Activated T-cell treated with anti-CD3 and anti-CD28 coated beads for 4 hours (primary cell): ENCODE results near the gene U2AF2.

Experiments
- DNase-seq: peaks from one replicate; pipeline ENCODE4 v3.0.0-alpha.2; 2020

Gene U2AF2

DNA sequence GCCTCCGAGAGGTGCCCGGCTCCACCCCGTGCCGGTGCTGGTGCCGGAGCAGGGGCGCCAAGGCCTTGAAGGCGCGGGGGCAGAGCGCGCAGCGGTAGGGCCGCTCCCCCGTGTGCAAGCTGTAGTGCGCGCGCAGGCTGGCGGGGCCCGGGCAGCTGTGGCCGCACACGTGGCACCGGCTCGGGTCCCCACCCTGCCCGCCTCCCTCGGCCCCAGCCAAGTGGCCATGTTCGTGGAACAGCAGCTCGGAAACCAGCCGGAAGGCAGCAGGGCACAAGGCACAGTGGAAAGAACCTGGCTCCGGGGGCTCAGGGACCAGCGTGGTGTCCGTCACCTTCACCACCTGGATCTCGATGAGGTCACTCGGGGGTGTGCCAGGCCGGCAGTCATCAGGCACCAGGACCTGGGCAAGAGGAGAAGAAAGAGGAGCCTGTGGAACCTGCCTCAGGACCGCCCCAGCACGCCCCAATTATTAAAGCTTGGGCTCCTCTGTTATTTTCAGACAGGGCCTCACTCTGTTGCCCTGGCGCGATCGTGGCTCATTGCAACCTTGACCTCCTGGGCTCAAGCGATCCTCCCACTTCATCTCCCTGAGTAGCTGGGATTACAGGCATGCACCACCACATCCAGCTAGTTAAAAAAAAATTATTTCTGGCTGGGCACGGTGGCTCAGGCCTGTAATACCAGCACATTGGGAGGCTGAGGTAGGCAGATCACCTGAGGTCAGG, 32.4 kb upstream of the U2AF2 start:
- no peak for DNase-seq

DNA sequence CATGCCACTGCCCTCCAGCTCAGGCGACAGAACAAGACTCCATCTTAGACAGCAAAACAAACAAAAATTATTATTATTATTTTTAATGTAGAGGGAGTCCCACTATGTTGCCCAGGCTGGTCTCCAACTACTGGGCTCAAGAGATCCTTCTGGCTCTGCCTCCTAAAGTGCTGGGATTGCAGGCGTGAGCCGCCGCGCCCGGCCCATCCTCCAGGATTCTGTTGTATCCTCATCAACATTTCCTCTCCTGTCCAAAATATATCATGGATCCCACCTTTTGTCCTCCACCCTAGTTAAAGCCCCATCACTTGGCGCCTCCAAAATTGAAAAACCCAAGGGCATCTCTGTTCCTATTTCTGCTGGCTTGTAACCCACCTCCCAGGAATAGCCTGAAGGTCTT, 31.7 kb upstream of the U2AF2 start:
- no peak for DNase-seq

DNA sequence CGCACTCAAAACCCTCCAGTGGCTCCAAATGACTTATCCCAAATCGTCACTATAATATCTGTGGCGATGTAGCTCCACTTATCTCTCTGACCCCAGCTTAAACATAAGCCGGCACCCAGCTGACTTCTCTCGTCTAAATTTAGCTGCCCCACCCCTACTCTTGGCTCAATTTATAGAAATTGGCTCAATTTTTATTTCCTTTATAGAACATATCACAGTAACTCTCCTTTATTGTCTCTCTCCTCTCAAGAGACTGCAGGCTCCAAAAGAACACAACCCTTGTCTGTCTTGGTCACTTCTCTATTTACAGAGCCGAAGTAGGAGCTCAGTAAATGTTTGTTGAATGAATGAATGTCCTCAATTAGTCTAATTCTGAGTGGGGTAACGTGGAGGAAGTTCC, 31.3 kb upstream of the U2AF2 start:
- no peak for DNase-seq

DNA sequence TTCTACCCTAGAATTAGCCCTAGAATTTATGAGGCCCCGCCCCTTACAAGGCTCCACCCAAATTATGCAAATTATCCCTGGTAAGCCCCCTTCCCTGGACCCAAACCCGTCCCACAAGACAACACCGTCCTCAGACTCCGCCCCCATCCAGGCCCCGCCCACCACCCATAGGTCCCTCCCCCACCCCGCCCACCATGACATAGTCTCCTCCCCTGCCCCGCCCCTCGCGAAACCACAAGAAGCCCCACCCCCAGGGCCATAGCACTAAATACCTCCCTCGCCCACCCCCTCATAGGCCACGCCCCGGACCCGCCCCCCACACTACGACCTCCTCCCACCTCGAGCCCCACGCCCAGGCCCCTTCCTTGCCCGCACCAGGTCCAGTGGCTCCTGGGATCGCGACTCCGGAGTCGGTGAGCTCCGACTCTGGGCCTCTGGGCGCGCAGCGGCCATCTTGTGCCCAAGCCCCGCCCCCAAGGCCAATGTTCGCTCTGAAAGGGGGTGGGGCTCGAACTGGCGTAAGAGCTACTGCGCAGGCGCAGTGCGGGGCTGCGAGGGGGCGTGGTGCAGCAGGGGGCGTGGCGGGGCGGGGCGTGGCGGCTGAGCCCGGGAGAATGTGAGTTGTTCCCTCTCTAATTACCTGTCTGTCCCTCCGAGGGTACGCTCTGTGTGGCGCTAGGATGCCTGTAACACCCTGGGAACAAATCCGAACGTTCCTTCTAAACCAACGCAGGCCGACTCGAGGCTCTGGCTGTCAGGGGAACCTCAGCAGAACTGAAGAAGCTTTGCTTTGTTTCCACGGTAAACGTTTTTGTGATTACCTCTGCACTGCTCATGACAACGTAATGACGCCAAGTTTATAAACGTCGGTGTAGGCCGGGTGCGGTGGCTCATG, 30.5 kb upstream of the U2AF2 start, which contains the start of gene ZNF784:
Gene ZNF784 (minus strand): TSS at position 458 of the 895 bp plus-strand sequence. CDS start 5 bp downstream, at position 453.
- DNase-seq, result peak; percentile 91

DNA sequence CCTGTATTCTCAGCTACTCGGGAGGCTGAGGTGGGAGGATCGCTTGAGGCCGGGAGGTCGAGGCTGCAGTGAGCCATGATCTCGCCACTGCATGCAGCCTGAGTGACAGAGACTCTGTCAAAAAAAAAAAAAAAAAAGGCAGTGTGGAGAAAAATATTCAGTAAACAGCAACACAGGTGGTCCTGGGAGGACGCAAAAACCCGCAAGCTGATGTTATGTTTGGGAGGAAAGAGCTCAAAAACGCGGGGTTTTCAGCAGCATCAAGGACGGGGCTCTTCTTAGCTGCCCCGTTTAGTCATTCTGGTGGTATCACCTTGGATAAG, 29.9 kb upstream of the U2AF2 start:
- DNase-seq, result no peak

DNA sequence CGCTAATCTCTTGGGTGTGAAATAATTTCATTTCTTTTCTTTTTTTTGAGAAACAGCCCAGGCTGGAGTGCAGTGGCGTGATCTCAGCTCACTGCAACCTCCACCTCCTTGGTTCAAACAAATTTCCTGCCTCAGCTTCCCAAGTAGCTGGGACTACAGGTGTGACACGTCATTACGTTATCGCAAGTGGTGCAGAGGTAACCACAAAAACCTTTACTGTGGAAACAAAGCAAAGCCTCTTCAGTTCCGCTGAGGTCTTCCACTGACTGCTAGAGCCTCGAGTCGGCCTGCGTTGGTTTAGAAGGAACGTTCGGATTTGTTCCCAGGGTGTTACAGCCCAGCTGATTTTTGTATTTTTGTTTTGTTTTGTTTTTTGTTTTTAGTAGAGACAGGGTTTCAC, 28.5 kb upstream of the U2AF2 start:
- peak; percentile 50 for DNase-seq

DNA sequence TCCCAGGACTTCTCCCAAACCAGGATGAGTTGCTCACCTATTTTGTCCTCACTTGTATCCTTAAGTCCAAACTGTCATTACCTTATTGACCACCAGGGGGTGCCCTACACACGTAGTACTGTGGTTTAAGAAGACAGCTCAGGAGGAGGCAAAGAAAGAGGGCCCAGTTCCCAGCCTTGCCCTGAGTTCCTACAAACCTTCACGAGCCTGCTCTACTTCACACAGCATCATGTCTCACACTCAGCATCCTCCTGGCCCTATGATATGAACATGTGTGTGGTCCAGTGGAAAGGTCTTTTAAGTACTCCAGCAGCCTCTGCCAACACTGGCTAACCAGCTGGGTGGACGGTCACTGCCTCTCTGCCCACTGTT, 22.4 kb upstream of the U2AF2 start:
- peak; percentile 92 for DNase-seq

DNA sequence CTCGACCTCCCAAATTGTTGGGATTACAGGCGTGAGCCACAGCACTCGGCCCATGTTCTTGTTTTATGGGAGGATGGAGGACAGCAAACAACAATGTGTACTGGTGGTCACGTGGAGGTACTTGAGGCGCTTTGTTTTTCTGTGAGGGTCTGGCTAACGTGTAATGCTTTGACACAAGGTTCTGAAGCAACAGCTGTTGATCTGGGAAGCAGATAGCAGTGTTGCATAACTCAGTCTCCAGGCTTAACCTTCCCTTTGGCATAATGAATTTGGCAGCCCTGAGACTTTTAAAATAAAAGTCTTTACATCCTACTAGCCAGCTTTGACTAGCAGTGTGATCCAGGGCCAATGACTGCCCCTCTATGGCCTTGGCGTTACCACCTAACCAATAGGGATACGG, 21.0 kb upstream of the U2AF2 start:
- DNase-seq, result no peak

DNA sequence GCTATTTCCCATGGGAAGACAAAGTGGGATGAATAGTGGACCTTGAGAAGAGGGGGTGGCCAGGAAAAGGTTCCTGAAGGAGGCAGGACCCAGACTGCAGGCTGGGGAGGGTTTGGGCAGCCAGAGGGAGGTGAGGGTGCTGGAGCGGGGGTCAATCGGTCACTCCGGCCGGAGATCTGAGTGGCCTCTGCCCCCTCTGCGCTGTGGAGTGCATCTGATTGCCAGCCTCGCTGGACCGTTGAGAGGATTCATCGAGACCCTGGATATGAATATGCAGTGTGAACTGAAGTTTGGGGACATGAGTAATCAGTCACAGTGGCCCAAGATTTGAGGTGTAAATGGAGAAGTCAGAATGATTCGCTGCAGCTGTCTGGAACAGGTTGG, 19.5 kb upstream of the U2AF2 start:
- DNase-seq, result no peak

DNA sequence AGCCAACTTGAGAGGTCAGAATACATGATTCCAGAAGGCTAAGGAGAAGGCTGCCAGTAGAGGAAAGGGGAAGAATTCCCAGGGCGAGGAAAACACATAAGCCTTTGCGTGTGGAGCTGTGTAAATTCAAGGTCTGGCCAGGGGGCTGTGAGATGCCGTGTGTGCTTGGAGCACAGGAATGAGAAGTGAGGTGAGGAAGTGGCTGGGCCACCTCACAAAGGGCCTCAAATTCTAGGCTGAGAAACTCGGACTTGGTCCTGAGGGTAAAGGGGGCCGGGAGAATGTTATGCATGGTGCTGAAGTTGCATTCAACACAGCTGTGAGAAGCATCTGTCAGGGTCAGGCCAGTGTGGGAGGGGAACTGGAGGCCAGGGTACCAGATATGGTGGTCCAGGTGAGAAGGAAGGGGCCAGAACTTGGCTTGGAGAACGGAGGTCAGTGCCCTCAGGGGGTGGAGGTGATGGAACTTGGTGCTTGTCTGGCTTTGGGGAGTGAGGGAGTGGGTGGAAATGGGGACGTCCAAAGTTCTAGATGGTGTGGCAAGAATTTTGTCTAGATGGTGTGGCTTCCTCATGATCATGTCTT, 18.9 kb upstream of the U2AF2 start:
- DNase-seq, result no peak

DNA sequence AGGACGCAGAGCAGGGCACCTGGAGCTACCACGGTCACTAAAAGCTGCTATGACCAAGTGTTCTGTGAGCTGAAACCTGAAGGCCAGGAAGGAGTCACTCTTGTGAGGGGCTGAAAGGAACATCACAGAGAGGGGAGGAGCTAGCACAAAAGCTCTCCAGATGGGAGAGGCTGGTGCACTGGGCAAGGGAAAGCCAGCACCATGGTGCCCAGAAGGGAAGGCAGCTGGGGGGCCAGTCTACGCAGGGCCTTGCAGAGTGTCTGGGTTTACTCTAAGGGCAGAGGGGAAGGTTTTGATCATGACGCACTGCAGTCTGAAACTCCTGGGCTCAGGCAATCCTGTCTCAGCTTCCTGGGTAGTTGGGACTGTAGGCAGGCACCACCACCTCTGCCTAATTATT, 18.1 kb upstream of the U2AF2 start:
- DNase-seq, result no peak

DNA sequence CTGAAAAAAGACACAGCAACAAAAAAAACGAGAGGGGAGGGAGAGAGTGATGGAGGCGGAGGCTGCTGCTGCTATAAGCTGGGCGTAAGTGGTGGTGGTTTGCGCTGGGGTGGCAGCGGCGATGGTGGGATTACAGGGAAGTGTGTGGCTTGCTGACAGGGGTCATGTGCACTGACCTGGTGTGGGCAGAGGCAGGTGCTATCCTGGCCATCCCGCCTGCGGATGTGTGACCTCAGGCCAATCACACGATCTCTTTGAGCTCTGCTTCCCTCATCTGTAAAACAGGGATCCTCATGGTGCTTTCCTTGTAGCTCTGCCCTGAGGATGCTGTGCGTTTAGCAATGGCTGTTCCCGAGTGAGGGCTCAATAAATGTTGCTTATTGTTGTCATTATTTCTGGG, 17.3 kb upstream of the U2AF2 start:
- no peak for DNase-seq

DNA sequence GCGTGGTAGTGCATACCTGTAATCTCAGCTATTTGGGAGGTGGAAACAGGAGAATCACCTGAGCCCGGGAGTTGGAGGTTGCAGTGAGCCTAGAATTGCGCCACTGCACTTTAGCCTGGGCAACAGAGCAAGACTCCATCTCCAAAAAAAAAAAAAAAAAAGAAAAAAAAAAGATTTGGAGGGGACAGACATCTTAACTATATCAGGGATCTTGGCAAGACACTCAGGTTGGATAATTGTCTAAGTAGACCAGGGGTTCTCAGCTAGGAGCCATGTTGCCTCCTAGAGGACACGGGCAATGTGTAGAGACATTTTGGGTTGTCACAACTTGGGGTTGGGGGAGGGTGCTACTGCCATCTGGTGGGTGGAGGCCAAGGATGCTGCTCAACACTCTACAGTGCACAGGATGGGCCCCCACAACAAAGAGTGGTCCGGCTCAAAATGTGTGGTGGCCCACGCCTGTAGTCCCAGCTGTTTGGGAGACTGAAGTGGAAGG, 15.9 kb upstream of the U2AF2 start:
- DNase-seq, result peak; percentile 43

DNA sequence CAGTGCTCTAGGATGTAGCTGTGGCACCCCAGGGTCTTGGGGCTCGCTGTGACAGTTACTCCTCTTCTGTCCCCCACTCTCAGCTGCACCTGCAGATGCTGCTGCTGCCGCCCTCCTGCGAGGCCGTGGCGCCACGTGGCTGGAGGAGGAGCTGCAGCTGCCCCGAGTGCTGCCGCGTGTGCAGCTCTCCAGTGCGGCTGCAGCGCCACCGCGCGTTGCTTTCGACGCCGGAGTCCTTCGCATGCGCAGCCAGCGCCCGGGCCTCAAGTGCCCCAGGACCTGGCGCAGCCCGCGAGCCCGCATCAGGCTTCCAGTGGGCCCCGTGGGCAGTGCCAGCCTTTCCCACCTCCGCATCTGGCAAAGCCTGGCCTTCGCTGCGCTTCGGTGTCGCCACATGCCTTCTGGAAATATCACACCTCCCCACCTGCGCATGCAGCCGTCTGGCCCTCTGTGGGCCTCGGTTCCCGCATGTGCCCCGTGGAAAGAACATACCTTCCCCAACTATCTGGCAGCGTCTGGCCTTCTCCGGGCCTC, 14.7 kb upstream of the U2AF2 start:
- peak; percentile 44 for DNase-seq

DNA sequence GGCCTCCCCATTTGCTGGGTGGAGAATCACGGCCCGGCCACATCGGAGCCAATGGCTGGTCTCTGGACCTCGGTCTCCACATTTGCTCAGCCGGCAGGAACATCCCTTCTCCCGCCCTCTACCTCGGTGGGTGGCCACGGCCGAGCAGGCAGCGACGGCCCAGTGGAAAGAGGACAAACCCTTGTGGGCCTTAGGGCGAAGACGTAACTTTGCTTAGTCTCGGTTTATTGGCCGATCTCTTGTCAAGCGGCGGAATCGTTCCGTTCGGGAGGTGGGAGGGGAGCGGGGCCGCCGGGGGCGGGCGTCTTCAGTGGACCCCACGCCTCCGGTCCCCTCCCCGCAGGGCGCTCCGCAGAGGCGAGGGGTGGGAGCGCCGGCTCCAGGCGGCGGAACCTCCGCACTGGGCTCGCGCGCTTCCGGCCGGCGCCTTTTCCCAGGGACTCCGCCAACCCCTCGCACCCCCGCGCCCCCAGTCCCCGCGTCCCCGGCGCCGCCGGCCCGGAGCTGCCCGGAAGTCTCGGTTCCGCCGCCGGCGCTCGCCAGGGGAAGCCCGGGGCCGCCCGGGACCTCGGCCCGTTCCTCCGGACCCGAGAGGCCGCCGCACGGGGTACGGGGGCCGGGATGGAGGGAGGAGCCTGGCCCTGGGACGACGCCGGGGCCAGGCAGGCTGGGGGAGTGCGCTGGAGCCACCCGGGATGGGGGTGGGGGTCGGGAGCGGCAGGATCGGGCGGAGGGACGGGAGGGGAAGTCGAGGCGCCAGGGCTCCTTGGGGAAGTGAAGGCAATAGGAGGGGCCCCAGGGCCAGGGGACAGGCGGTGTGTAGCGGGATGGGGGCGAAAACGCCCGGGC, 14.0 kb upstream of the U2AF2 start, which contains the start of gene ZNF580:
Gene ZNF580 (plus strand): TSS at position 426 of the 849 bp plus-strand sequence. CDS start 1,507 bp downstream, outside the sequence.
- DNase-seq, result peak; percentile 44

DNA sequence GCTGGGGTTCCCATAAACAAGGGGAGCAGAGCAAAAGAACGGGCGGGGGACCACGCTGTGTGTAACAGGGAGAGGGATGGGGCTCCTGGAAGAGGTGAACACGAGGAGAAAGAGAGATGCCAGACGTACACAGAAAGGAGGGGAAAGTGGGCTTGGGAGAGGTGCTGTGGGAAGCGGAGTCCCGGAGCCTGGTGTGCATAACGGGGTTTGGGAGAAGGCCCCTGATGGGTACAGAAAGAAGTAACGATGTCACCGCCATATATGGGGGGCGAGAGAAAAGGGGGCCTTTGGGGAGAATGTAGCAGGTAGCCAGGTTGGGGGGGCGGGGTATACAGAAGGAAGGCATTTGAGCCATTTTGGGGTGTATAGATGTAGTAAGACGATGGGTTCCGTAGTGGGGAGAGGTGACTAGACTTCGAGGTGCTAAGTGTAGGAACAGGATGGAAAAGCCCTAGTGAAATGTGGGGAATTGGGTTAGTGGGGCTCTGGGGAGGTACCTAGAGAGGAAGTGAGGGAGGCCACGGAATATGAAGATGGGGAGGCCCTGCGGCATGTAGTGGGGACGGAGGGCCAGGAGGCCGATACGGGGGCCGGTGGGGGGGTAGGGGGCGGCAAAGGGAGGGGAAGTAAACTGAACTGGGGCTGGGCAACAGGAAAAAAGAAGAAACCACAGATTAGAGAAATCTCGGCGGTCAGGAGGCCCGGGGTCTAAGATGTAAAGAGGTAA, 13.2 kb upstream of the U2AF2 start:
- DNase-seq, result no peak

DNA sequence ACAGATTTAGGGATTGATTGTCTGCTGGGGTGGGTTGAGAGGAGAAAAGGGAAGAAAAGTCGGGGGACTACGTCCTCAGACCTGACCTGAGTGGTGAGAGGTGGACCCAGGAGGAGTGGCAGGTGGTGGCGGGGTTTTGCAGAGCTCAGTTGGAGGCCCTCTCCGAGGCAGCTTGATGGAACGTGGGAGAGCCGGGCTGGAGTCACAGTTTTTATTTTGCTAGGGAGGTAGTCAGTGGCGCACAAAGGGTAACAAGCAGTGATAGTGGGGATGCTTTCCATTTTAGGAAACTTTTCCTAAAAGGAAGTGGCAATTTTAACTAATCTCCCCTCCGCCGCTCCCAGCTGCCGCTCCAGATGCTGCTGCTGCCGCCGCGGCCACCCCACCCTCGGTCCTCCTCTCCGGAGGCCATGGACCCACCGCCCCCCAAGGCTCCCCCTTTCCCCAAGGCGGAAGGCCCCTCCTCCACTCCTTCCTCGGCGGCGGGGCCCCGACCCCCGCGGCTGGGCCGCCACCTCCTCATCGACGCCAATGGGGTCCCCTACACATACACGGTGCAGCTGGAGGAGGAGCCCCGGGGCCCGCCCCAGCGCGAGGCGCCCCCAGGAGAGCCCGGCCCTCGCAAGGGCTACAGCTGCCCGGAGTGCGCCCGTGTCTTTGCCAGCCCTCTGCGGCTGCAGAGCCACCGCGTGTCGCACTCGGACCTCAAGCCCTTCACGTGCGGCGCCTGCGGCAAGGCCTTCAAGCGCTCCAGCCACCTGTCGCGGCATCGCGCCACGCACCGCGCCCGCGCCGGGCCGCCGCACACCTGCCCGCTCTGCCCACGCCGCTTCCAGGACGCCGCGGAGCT, 12.5 kb upstream of the U2AF2 start:
- no peak for DNase-seq

DNA sequence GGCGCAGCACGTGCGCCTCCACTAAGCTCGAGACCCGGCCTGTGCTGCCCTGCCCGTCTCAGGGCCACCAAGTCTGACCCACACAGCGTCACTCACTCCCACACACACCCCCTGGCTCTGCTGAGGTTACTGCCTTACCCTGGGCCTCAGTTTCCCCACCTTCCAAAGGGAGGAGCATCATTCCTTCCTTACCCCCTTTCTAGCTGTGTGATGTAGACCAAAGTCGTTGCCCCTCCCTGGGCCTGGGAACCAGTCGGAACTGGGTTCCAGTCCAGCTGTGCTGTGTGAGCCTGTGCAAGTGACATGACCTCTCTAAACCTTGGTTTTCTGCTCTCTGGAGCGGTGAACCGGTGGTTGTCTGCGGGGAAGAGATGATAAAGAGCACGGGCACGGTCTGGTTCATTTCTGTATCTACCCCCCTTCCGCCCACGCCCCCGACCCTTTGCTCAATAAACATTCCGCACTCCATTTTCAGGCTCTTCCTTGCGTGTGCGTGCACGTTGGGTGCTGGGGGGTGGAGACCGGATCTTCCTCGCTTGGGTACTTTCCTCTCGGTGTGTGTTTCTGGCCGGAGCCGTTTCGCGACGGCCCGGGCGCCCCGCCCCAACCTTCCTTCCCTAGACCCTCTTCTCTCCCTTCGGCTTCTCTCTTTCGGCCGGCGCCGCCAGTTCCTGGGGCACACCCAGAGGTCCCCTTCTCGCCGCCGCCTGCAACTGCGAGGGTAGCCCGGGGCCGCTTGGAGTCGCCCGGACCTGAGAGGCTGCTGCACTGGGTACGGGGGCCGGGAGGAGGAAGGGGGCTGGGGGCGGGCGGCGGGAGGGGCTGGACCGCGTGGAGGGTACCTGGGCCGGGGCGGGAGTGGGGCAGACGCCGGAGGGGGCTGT, 11.6 kb upstream of the U2AF2 start, which contains the start of gene ZNF581:
Gene ZNF581 (plus strand): TSS at position 647 of the 884 bp plus-strand sequence. CDS start 923 bp downstream, outside the sequence.
- DNase-seq, result peak; percentile 74

DNA sequence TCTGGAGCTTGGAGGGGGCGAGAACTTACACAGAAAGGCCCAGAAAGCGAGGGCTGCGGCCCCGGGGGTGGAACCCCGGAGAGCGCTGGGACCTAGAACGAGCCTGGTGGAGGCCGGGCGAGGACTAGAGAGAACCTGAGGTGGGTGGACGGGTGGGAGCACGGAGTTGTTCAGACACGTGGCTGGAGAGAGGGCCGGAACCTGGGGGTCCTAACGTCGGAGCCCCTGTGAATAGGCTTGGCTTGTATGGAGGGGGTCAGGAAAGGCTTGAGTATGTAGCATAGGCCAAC, 11.0 kb upstream of the U2AF2 start:
- DNase-seq, result no peak
